H1 (cell line): Measurements from ENCODE around the gene TBX5. TPM values are rescaled to one million over a fixed set of nuclear protein-coding genes. Genes with fewer than 3 reads are reported as not detected.

Experiments used
- CTCF ChIA-PET: fragments of 300-600 bp; sonication (Branson Sonifier 250); formaldehyde crosslinking; loops from one replicate; lab custom pipeline; 2021; ENCODE audit not compliant: partially characterized antibody; lab: Charles Lee
- POLR2A ChIA-PET: fragments of 300-600 bp; sonication (Branson Sonifier 250); formaldehyde crosslinking; loops from one replicate; lab custom pipeline; 2021; ENCODE audit warnings: inconsistent platforms; ENCODE audit not compliant: partially characterized antibody; lab: Charles Lee
- DNase-seq, 2 experiments: peaks; one replicate each; pipeline versions ENCODE4 v3.0.0 to v3.0.0-alpha.2; 2010 to 2022; ENCODE audit warnings: low spot score in 2 of 2, low read depth in 1 of 2, mixed read lengths in 1 of 2
- FAIRE-seq: peaks from 2 replicates; lab custom pipeline; 2011; peaks lifted over from hg19 to GRCh38; lab: Jason Lieb, UNC
- H2AFZ ChIP-seq: 2 replicates; pipeline ENCODE4 v1.8.1; 2012; ENCODE audit warnings: low read length, inconsistent platforms
- H2AK5ac ChIP-seq: 2 replicates; pipeline ENCODE4 v1.6.1; 2013; ENCODE audit warnings: low read depth, low read length
- H2BK120ac ChIP-seq: replicated peaks from 2 replicates; pipeline ENCODE3; 2013; ENCODE audit warnings: low read depth, low read length, inconsistent platforms
- H2BK12ac ChIP-seq: 2 replicates; pipeline ENCODE4 v1.6.1; 2013; ENCODE audit warnings: low read depth, low read length
- H2BK15ac ChIP-seq: 2 replicates; pipeline ENCODE4 v1.6.1; 2013; ENCODE audit warnings: low read length
- H2BK20ac ChIP-seq: 2 replicates; pipeline ENCODE4 v1.6.1; 2013; ENCODE audit warnings: low read length
- H2BK5ac ChIP-seq: 2 replicates; pipeline ENCODE4 v1.6.1; 2013; ENCODE audit warnings: low read depth, low read length
- H3K14ac ChIP-seq: 2 replicates; pipeline ENCODE4 v1.6.1; 2013; ENCODE audit warnings: inconsistent platforms; ENCODE audit not compliant: insufficient read length
- H3K18ac ChIP-seq: 2 replicates; pipeline ENCODE4 v1.6.1; 2013; ENCODE audit warnings: low read length; ENCODE audit errors: extremely low read depth
- H3K23ac ChIP-seq: 2 replicates; pipeline ENCODE4 v1.6.1; 2013; ENCODE audit warnings: inconsistent platforms; ENCODE audit not compliant: insufficient read length
- H3K23me2 ChIP-seq: 2 replicates; pipeline ENCODE4 v1.6.1; 2013; ENCODE audit warnings: low read depth, low read length
- H3K27ac ChIP-seq: 2 replicates; pipeline ENCODE4 v1.6.1; 2011; ENCODE audit warnings: low read depth, low read length, inconsistent platforms
- H3K27me3 ChIP-seq, 4 experiments: replicated peaks in 1 of 4; 1 replicate in 1 of 4; 2 replicates in 3 of 4; pipeline versions ENCODE4 v1.6.1 to v1.8.1; 2011 to 2013; ENCODE audit warnings: low read length in 3 of 4, mild to moderate bottlenecking in 3 of 4, inconsistent platforms in 2 of 4, mixed read lengths in 2 of 4, moderate library complexity in 1 of 4; ENCODE audit not compliant: control insufficient read depth in 3 of 4, insufficient read depth in 3 of 4; ENCODE audit errors: extremely low read depth in 1 of 4
- H3K36me3 ChIP-seq, 4 experiments: 2 replicates each; pipeline versions ENCODE4 v1.6.1 to v1.8.1; 2011 to 2013; ENCODE audit warnings: mild to moderate bottlenecking in 4 of 4, low read length in 3 of 4, moderate library complexity in 2 of 4, control low read depth in 1 of 4, inconsistent platforms in 1 of 4; ENCODE audit not compliant: insufficient read depth in 4 of 4, control insufficient read depth in 2 of 4
- H3K4ac ChIP-seq: replicated peaks from 2 replicates; pipeline ENCODE3; 2013; ENCODE audit warnings: low read length, low read depth, mixed read lengths, inconsistent platforms; ENCODE audit not compliant: insufficient read length
- H3K4me1 ChIP-seq, 4 experiments: replicated peaks in 1 of 4; 1 replicate in 1 of 4; 2 replicates in 3 of 4; pipeline versions ENCODE4 v1.6.1 to v1.8.1; 2011 to 2013; ENCODE audit warnings: low read length in 3 of 4, inconsistent platforms in 2 of 4, mixed read lengths in 1 of 4; ENCODE audit not compliant: insufficient read depth in 4 of 4, control insufficient read depth in 3 of 4
- H3K4me2 ChIP-seq, 2 experiments: 2 replicates each; pipeline versions ENCODE4 v1.6.1 to v1.8.1; 2011 to 2013; ENCODE audit warnings: low read depth in 2 of 2, low read length in 2 of 2, control low read depth in 1 of 2, inconsistent platforms in 1 of 2, mild to moderate bottlenecking in 1 of 2; ENCODE audit not compliant: insufficient read depth in 1 of 2
- H3K4me3 ChIP-seq, 4 experiments: fragments of 200-600, 300-600 bp in 1 of 4; sonication (generic), shearing (Covaris generic), sonication (Bioruptor Twin) in 1 of 4; 2 replicates each; pipeline versions ENCODE4 v1.5.1 to v1.8.1; 2011 to 2016; ENCODE audit warnings: low read length in 4 of 4, low read depth in 3 of 4, control low read depth in 2 of 4, inconsistent platforms in 2 of 4, mild to moderate bottlenecking in 2 of 4, mixed read lengths in 1 of 4, moderate library complexity in 1 of 4; ENCODE audit not compliant: insufficient read depth in 2 of 4; ENCODE audit errors: extremely low read depth in 1 of 4
- H3K56ac ChIP-seq: replicated peaks from 2 replicates; pipeline ENCODE3; 2013; ENCODE audit warnings: low read depth, mild to moderate bottlenecking, mixed read lengths, low read length, inconsistent platforms; ENCODE audit not compliant: insufficient read length
- H3K79me1 ChIP-seq: 2 replicates; pipeline ENCODE4 v1.6.1; 2013; ENCODE audit warnings: low read depth, low read length, control low read depth
- H3K79me2 ChIP-seq, 2 experiments: 2 replicates each; pipeline versions ENCODE4 v1.6.1 to v1.8.1; 2012 to 2013; ENCODE audit warnings: low read length in 2 of 2, mild to moderate bottlenecking in 2 of 2, inconsistent platforms in 1 of 2; ENCODE audit not compliant: insufficient read depth in 2 of 2, control insufficient read depth in 1 of 2
- H3K9ac ChIP-seq, 4 experiments: replicated peaks in 1 of 4; 1 replicate in 1 of 4; 2 replicates in 3 of 4; pipeline versions ENCODE4 v1.6.1 to v1.8.1; 2011 to 2013; ENCODE audit warnings: low read depth in 3 of 4, low read length in 3 of 4, control low read depth in 2 of 4, mild to moderate bottlenecking in 2 of 4, moderate library complexity in 2 of 4, inconsistent platforms in 1 of 4; ENCODE audit errors: extremely low read depth in 1 of 4
- H3K9me3 ChIP-seq, 2 experiments: 2 replicates each; pipeline versions ENCODE4 v1.6.1 to v1.8.1; 2012 to 2013; ENCODE audit warnings: mild to moderate bottlenecking in 2 of 2, moderate library complexity in 2 of 2, control low read depth in 1 of 2, inconsistent platforms in 1 of 2, low read depth in 1 of 2, low read length in 1 of 2, mixed read lengths in 1 of 2; ENCODE audit not compliant: insufficient read depth in 2 of 2
- H4K20me1 ChIP-seq, 2 experiments: replicated peaks in 1 of 2; 2 replicates each; pipeline versions ENCODE3 to v1.8.1; 2011 to 2013; ENCODE audit warnings: inconsistent platforms in 2 of 2, low read length in 2 of 2, mild to moderate bottlenecking in 1 of 2; ENCODE audit not compliant: insufficient read depth in 2 of 2, control insufficient read depth in 1 of 2
- H4K5ac ChIP-seq: 2 replicates; pipeline ENCODE4 v1.6.1; 2013; ENCODE audit warnings: low read length, low read depth, mixed read lengths, inconsistent platforms; ENCODE audit not compliant: insufficient read length
- H4K8ac ChIP-seq: 2 replicates; pipeline ENCODE4 v1.8.0; 2013; ENCODE audit warnings: mild to moderate bottlenecking, moderate library complexity, low read length, inconsistent platforms; ENCODE audit not compliant: insufficient read depth; ENCODE audit errors: extremely low read depth
- H4K91ac ChIP-seq: replicated peaks from 2 replicates; pipeline ENCODE3; 2013; ENCODE audit warnings: low read length, mixed read lengths, inconsistent platforms; ENCODE audit not compliant: insufficient read length
- ASH2L ChIP-seq: fragments of 200-600, 300-600 bp; sonication (generic); IDR thresholded peaks from one replicate; pipeline ENCODE4 v1.7.1; 2017; ENCODE audit warnings: low read length
- BRCA1 ChIP-seq: IDR thresholded peaks from 2 replicates; pipeline ENCODE4 v1.6.1; 2012; ENCODE audit warnings: low read depth, low read length, improper control_type of control experiment
- CEBPB ChIP-seq: IDR thresholded peaks from 2 replicates; pipeline ENCODE4 v1.6.1; 2012; ENCODE audit warnings: low read depth, low read length
- CHD1 ChIP-seq: IDR thresholded peaks from 2 replicates; pipeline ENCODE4 v1.6.1; 2012; ENCODE audit warnings: low read depth, low read length, improper control_type of control experiment
- CREB1 ChIP-seq: IDR thresholded peaks from 2 replicates; pipeline ENCODE4 v1.6.1; 2012; ENCODE audit warnings: inconsistent platforms
- CTCF ChIP-seq, 3 experiments: IDR thresholded peaks; 1 replicate in 2 of 3; 2 replicates in 1 of 3; pipeline versions ENCODE4 v1.5.1 to v1.6.1; 2011; ENCODE audit warnings: low read length in 3 of 3, mild to moderate bottlenecking in 3 of 3, inconsistent platforms in 2 of 3, low read depth in 1 of 3, moderate library complexity in 1 of 3; ENCODE audit not compliant: insufficient read depth in 1 of 3; ENCODE audit errors: control extremely low read depth in 1 of 3
- EP300 ChIP-seq, 2 experiments: IDR thresholded peaks; 1 replicate in 1 of 2; 2 replicates in 1 of 2; pipeline ENCODE4 v1.6.1; 2011 to 2012; ENCODE audit warnings: low read depth in 2 of 2, low read length in 2 of 2, mild to moderate bottlenecking in 2 of 2, borderline replicate concordance in 1 of 2, inconsistent platforms in 1 of 2, moderate library complexity in 1 of 2
- FOSL1 ChIP-seq: IDR thresholded peaks from 2 replicates; pipeline ENCODE4 v1.6.1; 2011; ENCODE audit warnings: mild to moderate bottlenecking, low read depth, low read length, moderate library complexity; ENCODE audit not compliant: insufficient read depth
- KDM1A ChIP-seq: fragments of 200-600, 300-600 bp; sonication (generic); IDR thresholded peaks from 2 replicates; pipeline ENCODE4 v1.7.1; 2016; ENCODE audit warnings: mild to moderate bottlenecking, low read length, borderline replicate concordance
- MAFK ChIP-seq: IDR thresholded peaks from 2 replicates; pipeline ENCODE4 v1.6.1; 2012; ENCODE audit warnings: low read depth, mild to moderate bottlenecking, improper control_type of control experiment, low read length
- RXRA ChIP-seq: IDR thresholded peaks from 2 replicates; pipeline ENCODE4 v1.6.1; 2011; ENCODE audit warnings: low read depth, mild to moderate bottlenecking, low read length, moderate library complexity; ENCODE audit not compliant: insufficient read depth
- SP1 ChIP-seq: IDR thresholded peaks from 2 replicates; pipeline ENCODE4 v1.6.1; 2011; ENCODE audit warnings: low read depth, low read length
- TCF12 ChIP-seq: IDR thresholded peaks from 2 replicates; pipeline ENCODE4 v1.6.1; 2011; ENCODE audit warnings: low read depth, mild to moderate bottlenecking, low read length
- WGBS, 2 experiments: shearing (Covaris generic) in 1 of 2; methylation state at CpG; one replicate each; pipeline versions ENCODE4 v1.1.6 to v1.1.7; 2013 to 2015; ENCODE audit warnings: low lambda C conversion rate in 2 of 2, mixed read lengths in 2 of 2, inconsistent platforms in 1 of 2, low coverage in 1 of 2, missing lambda C conversion rate in 1 of 2; ENCODE audit not compliant: insufficient replicate concordance in 2 of 2, insufficient coverage in 1 of 2, insufficient read length in 1 of 2; ENCODE audit errors: extremely low coverage in 1 of 2, missing lambda C conversion rate in 1 of 2; 5-methylcytosine and 5-hydroxymethylcytosine counted together
- polyA plus RNA-seq, 7 experiments: library from polyadenylated mRNA; depleted of rRNA in 3 of 7; stranded (reverse) in 5 of 7; unstranded in 2 of 7; fragments of >200 nt in 5 of 7; fragments of 200-250 nt in 2 of 7; gene quantifications; 1 replicate in 5 of 7; 2 replicates in 1 of 7; 4 replicates in 1 of 7; pipeline versions ENCODE4 v1.2.1 to v1.2.3, GENCODE V29; 2011 to 2013; ENCODE audit warnings: missing spikeins in 2 of 7, mixed read lengths in 2 of 7
- total RNA-seq: library from RNA; stranded (reverse); fragmentation: NEBNext Ultra II Directional; extraction: Animal tissue kit (Norgen Biotek cat#: 25700); gene quantifications from 2 replicates; pipeline ENCODE4 v1.2.1, GENCODE V29; 2021

The TBX5 gene
- total and polyA plus RNA-seq, 2 of the 8 experiments (the other 6 are each of a cell fraction or from before 2014, with no cell fraction given) = 0.05 TPM; not detected in 1

DNA sequence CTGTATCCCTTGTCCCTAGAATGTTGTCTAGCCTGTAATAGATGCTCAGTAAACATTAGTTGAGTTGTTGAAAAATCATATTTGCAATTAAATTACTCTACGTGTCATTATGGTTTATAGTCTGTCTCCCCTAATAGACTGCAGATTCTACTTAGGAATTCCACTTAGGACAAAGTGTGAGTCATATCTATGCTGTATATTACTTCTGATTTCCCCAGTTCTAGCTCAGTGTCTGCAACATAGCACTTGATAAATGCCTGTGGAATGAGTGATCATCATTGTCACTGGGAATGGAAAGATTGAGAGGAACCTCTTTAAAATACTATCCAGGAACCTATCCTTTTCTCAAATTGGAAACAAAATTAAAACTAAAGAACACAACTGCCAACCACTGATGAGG is 99.3 kb downstream of the TBX5 start:
- CTCF ChIA-PET = interaction anchor here (1.0 to 2.1 kb wide), 4 partner anchors 14 to 61 kb away, joined by 3 to 5 read pairs (median 4); no protein-coding TSS in a partner anchor
- Histone ChIP-seq H3K23me2 (no peaks in the 10 kb centered on the region), H2BK20ac (no peak overlapping the region), H3K9me3 (no peaks in the 10 kb centered on the region), H4K5ac (no peak overlapping the region), H3K4ac (no peak overlapping the region), H2BK15ac (no peak overlapping the region), H3K27ac (no peak overlapping the region), H3K79me2 (no peaks in the 10 kb centered on the region), H2BK120ac (no peak overlapping the region), H3K27me3 (no peaks in the 10 kb centered on the region), H3K36me3 (no peaks in the 10 kb centered on the region), H3K23ac (no peak overlapping the region), H3K79me1 (no peaks in the 10 kb centered on the region), H3K18ac (no peak overlapping the region), H3K4me2 (no peak overlapping the region), H3K14ac (no peak overlapping the region), H3K56ac (no peak overlapping the region), H3K4me1 (peaks cover 0 to 8% (median 3%) of the 10 kb centered on the region in 4 experiments; a peak in 3 of 7 replicates), H4K8ac (no peak overlapping the region), H2AFZ (no peak overlapping the region), H3K9ac (no peak overlapping the region), H4K20me1 (no peaks in the 10 kb centered on the region), H2BK5ac (no peak overlapping the region), H2BK12ac (no peak overlapping the region), H3K4me3 (no peak overlapping the region), H4K91ac (no peak overlapping the region), H2AK5ac (no peak overlapping the region)
- 95% methylated on average over 1 of the region's 1 CpG; no CpG with 5 or more reads in 1 of the 2 experiments for WGBS, 2 experiments
- FAIRE-seq (no peak), DNase-seq (no peak)
- POLR2A ChIA-PET = no interaction called here
- TF ChIP-seq KDM1A (no peak), FOSL1 (no peak), EP300 (IDR thresholded peaks at IDR 0.05; ENCODE audit: borderline replicate concordance in 1 of 2, low read depth in 2 of 2, low read length in 2 of 2) (no peak), SP1 (no peak), TCF12 (no peak), MAFK (no peak), CTCF (IDR thresholded peaks at IDR 0.05; ENCODE audit: control extremely low read depth in 1 of 3, insufficient read depth in 1 of 3, low read depth in 1 of 3, low read length in 3 of 3) (no peak), RXRA (no peak), CEBPB (no peak), ASH2L (no peak), CREB1 (no peak), BRCA1 (no peak), CHD1 (no peak)
